Caco-2 (cell line): ENCODE data around the gene LCE3D. TPM values are rescaled to one million over a fixed set of nuclear protein-coding genes. Genes with fewer than 3 reads are reported as not detected.
A peak's percentile ranks its signal among the peaks of the same experiment; 100 is the strongest.

Experiments used
- BruUV-seq: library from RNA; stranded (reverse); fragments of 400-500 nt; replicated peaks from 2 replicates; lab custom pipeline; 2021; lab: Mats Ljungman, UMichigan
- CTCF ChIA-PET: fragments of 300-600 bp; sonication (Branson Sonifier 250); formaldehyde crosslinking; loops from one replicate; lab custom pipeline; 2022; ENCODE audit warnings: antibody characterized with exemption; lab: Charles Lee
- POLR2A ChIA-PET: fragments of 300-600 bp; sonication (Branson Sonifier 250); formaldehyde crosslinking; loops from one replicate; lab custom pipeline; 2022; ENCODE audit warnings: antibody characterized with exemption; lab: Charles Lee
- DNase-seq, 2 experiments: peaks; one replicate each; pipeline versions ENCODE4 v3.0.0 to v3.0.0-alpha.2; 2020 to 2022
- H3K27me3 ChIP-seq: replicated peaks from 2 replicates; pipeline ENCODE4 v1.6.0; 2011; ENCODE audit warnings: low read length; ENCODE audit not compliant: control insufficient read depth, insufficient read depth
- H3K36me3 ChIP-seq: 2 replicates; pipeline ENCODE4 v1.5.1; 2011; ENCODE audit warnings: low read length; ENCODE audit not compliant: control insufficient read depth, insufficient read depth
- H3K4me1 ChIP-seq: fragments of 250-450 bp; sonication (Bioruptor Pico); 2 replicates; pipeline ENCODE4 v1.5.1; 2020; ENCODE audit warnings: mild to moderate bottlenecking
- H3K4me3 ChIP-seq: 2 replicates; pipeline ENCODE4 v1.5.1; 2011; ENCODE audit warnings: low read depth, mild to moderate bottlenecking, control low read depth, low read length
- H3K9me3 ChIP-seq: fragments of 250-450 bp; sonication (Bioruptor Pico); 2 replicates; pipeline ENCODE4 v1.5.1; 2020; ENCODE audit warnings: mild to moderate bottlenecking, moderate library complexity
- H3K27ac Mint-ChIP-seq: one replicate; pipeline ENCODE4 v1.8.0; 2022; ENCODE audit warnings: mixed read lengths; ENCODE audit not compliant: unreplicated experiment
- H3K27me3 Mint-ChIP-seq: one replicate; pipeline ENCODE4 v1.8.0; 2022; ENCODE audit warnings: mixed read lengths; ENCODE audit not compliant: insufficient read depth, unreplicated experiment
- H3K36me3 Mint-ChIP-seq: one replicate; pipeline ENCODE4 v1.8.0; 2022; ENCODE audit warnings: mild to moderate bottlenecking, mixed read lengths; ENCODE audit not compliant: insufficient read depth, unreplicated experiment
- H3K4me1 Mint-ChIP-seq: one replicate; pipeline ENCODE4 v1.8.0; 2022; ENCODE audit warnings: low read depth, mixed read lengths; ENCODE audit not compliant: unreplicated experiment
- H3K4me3 Mint-ChIP-seq: one replicate; pipeline ENCODE4 v1.8.0; 2022; ENCODE audit warnings: mild to moderate bottlenecking, moderate library complexity, mixed read lengths; ENCODE audit not compliant: unreplicated experiment
- H3K9me3 Mint-ChIP-seq: one replicate; pipeline ENCODE4 v1.8.0; 2022; ENCODE audit warnings: mixed read lengths; ENCODE audit not compliant: unreplicated experiment
- CTCF ChIP-seq, 2 experiments: fragments of 200-600 bp in 1 of 2; IDR thresholded peaks; 1 replicate in 1 of 2; 2 replicates in 1 of 2; pipeline versions ENCODE4 v1.5.1 to v1.8.0; 2011 to 2022; ENCODE audit warnings: antibody characterized with exemption in 1 of 2, control low read depth in 1 of 2, inconsistent platforms in 1 of 2, low read depth in 1 of 2, low read length in 1 of 2, mild to moderate bottlenecking in 1 of 2, moderate library complexity in 1 of 2; ENCODE audit not compliant: insufficient read depth in 1 of 2, severe bottlenecking in 1 of 2, unreplicated experiment in 1 of 2
- intact Hi-C: fragments of 100-400 bp; cut with micrococcal nuclease; formaldehyde crosslinking; loops from one replicate; pipeline ENCODE4 v1.10.0; 2022; ENCODE audit not compliant: unreplicated experiment
- total RNA-seq: library from RNA; stranded (reverse); gene quantifications from 2 replicates; pipeline ENCODE4 v1.2.3, GENCODE V29; 2022

LCE3D gene
- total RNA-seq, 1 experiment from 2014 or later, result not detected

- intact Hi-C loops, result loop anchor here (10.0 kb wide), 1 partner anchor 143 kb away; no protein-coding TSS in a partner anchor
- H3K9me3 Mint-ChIP-seq, result no peaks in the 10 kb centered on the region
- ChIA-PET POLR2A (no interaction called here), CTCF (no interaction called here)
- no peaks in the 10 kb centered on the region for H3K27me3 ChIP-seq
- peaks cover 6% of the 10 kb centered on the region for H3K27me3 Mint-ChIP-seq
- H3K27ac Mint-ChIP-seq, result no peak overlapping the region
- peaks cover 5% of the 10 kb centered on the region for H3K4me1 Mint-ChIP-seq
- H3K36me3 Mint-ChIP-seq, result no peaks in the 10 kb centered on the region
- H3K36me3 ChIP-seq, result no peaks in the 10 kb centered on the region
- H3K9me3 ChIP-seq, result no peaks in the 10 kb centered on the region
- no peak overlapping the region for H3K4me3 Mint-ChIP-seq
- H3K4me3 ChIP-seq, result no peak overlapping the region
- no peaks in the 10 kb centered on the region for H3K4me1 ChIP-seq
- no peak for TF ChIP-seq CTCF (IDR thresholded peaks at IDR 0.05; ENCODE audit: insufficient read depth in 1 of 2, low read depth in 1 of 2, low read length in 1 of 2, severe bottlenecking in 1 of 2, unreplicated experiment in 1 of 2)
- DNase-seq, result no peak
- no TSS peak for BruUV-seq
These were observed 42.8 kb downstream of the LCE3D start for GRCh38 chr1:152537496-152537895.

DNA sequence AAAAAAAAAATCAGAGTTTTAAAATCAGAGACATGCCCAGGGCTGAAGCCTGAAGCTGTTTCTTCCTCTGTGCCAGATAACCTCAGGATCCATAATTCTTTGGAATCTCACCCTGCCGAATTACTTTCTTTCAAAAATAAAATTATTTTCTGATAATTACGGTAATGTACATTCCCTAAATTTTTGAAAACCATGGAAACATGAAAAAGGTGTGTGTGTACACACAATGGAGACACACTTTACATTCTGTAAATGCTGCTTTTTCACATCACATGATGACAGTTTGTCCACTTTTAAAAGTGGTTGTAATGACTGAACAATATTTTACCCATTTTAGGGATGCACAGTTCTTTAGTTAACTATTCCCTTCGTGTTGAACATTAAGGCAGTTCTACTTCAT, 44.5 kb downstream of the LCE3D start:
- Mint-ChIP-seq H3K9me3 (peaks cover 9% of the 10 kb centered on the region), H3K4me3 (no peak overlapping the region), H3K27ac (no peak overlapping the region), H3K4me1 (peaks cover 5% of the 10 kb centered on the region), H3K27me3 (no peaks in the 10 kb centered on the region), H3K36me3 (no peaks in the 10 kb centered on the region)
- POLR2A ChIA-PET, result no interaction called here
- H3K4me1 ChIP-seq, result no peaks in the 10 kb centered on the region
- CTCF ChIA-PET, result interaction anchor here (1.2 to 3.0 kb wide), 2 partner anchors 38 to 49 kb away, joined by 3 to 21 read pairs; no protein-coding TSS in a partner anchor
- DNase-seq, result no peak
- intact Hi-C loops, result loop anchor here (10.0 kb wide), 1 partner anchor 141 kb away; no protein-coding TSS in a partner anchor
- BruUV-seq, result no TSS peak
- no peaks in the 10 kb centered on the region for H3K9me3 ChIP-seq
- no peak for TF ChIP-seq CTCF (IDR thresholded peaks at IDR 0.05; ENCODE audit: insufficient read depth in 1 of 2, low read depth in 1 of 2, low read length in 1 of 2, severe bottlenecking in 1 of 2, unreplicated experiment in 1 of 2)
- H3K4me3 ChIP-seq, result no peak overlapping the region
- H3K27me3 ChIP-seq, result no peaks in the 10 kb centered on the region
- no peaks in the 10 kb centered on the region for H3K36me3 ChIP-seq

GRCh38 chr1:152533327-152533938, 46.9 kb downstream of the LCE3D start:
- no peak overlapping the region for H3K27ac Mint-ChIP-seq
- no peaks in the 10 kb centered on the region for H3K4me1 ChIP-seq
- no peaks in the 10 kb centered on the region for H3K36me3 Mint-ChIP-seq
- no peaks in the 10 kb centered on the region for H3K27me3 Mint-ChIP-seq
- ChIA-PET POLR2A (no interaction called here), CTCF (interaction anchor here (0.5 to 3.0 kb wide), 9 partner anchors 18 to 135 kb away, joined by 3 to 21 read pairs (median 6); no protein-coding TSS in a partner anchor)
- no peak overlapping the region for H3K4me3 Mint-ChIP-seq
- H3K4me3 ChIP-seq, result no peak overlapping the region
- DNase-seq, result peak; percentile 71 to 83
- no peaks in the 10 kb centered on the region for H3K4me1 Mint-ChIP-seq
- H3K9me3 Mint-ChIP-seq, result peaks cover 18% of the 10 kb centered on the region
- H3K9me3 ChIP-seq, result no peaks in the 10 kb centered on the region
- intact Hi-C loops, result loop anchor here (1.0 to 10.0 kb wide), 5 partner anchors 32 to 139 kb away; no protein-coding TSS in a partner anchor
- TF ChIP-seq CTCF (IDR thresholded peaks at IDR 0.05; ENCODE audit: insufficient read depth in 1 of 2, low read depth in 1 of 2, low read length in 1 of 2, severe bottlenecking in 1 of 2, unreplicated experiment in 1 of 2), result peak; percentile 89 to 95
- no peaks in the 10 kb centered on the region for H3K36me3 ChIP-seq
- no TSS peak for BruUV-seq
- H3K27me3 ChIP-seq, result no peaks in the 10 kb centered on the region

Other genes with a start within 250 kb of the LCE3D start
- not detected in 2 replicates for gene FLG2, start 220.5 kb downstream of the LCE3D start, total RNA-seq
- gene CRNN, start 166.3 kb downstream of the LCE3D start, total RNA-seq, result not detected in 2 replicates
- not detected in 2 replicates for gene LCE5A, start 69.7 kb downstream of the LCE3D start, total RNA-seq
- not detected in 2 replicates for gene CRCT1, start 66.0 kb downstream of the LCE3D start, total RNA-seq
- gene LCE3E, start 13.7 kb downstream of the LCE3D start, total RNA-seq, result not detected in 2 replicates
- gene LCE3C, start 19.7 kb upstream of the LCE3D start, total RNA-seq, result not detected in 2 replicates
- not detected in 2 replicates for gene LCE3B, start 33.3 kb upstream of the LCE3D start, total RNA-seq
- not detected in 2 replicates for gene LCE3A, start 42.6 kb upstream of the LCE3D start, total RNA-seq
- not detected in 2 replicates for gene LCE2D, start 82.9 kb upstream of the LCE3D start, total RNA-seq
- gene LCE2C, start 94.8 kb upstream of the LCE3D start, total RNA-seq, result not detected in 2 replicates
- not detected in 2 replicates for gene LCE2B, start 105.6 kb upstream of the LCE3D start, total RNA-seq
- gene LCE2A, start 117.8 kb upstream of the LCE3D start, total RNA-seq, result not detected in 2 replicates
- gene LCE4A, start 127.6 kb upstream of the LCE3D start, total RNA-seq, result not detected in 2 replicates
- gene KPRP, start 177.5 kb upstream of the LCE3D start, total RNA-seq, result not detected in 2 replicates
- not detected in 2 replicates for gene LCE1F, start 194.6 kb upstream of the LCE3D start, total RNA-seq
- not detected in 2 replicates for gene LCE1E, start 205.7 kb upstream of the LCE3D start, total RNA-seq
- not detected in 2 replicates for gene LCE1D, start 216.2 kb upstream of the LCE3D start, total RNA-seq
- gene LCE1C, start 226.1 kb upstream of the LCE3D start, total RNA-seq, result not detected in 2 replicates
- not detected in 2 replicates for gene LCE1B, start 231.5 kb upstream of the LCE3D start, total RNA-seq
- gene LCE1A, start 247.0 kb upstream of the LCE3D start, total RNA-seq, result not detected in 2 replicates